SJSA1 (cell line): ENCODE measurements around the gene EPHX1. TPM values are rescaled to one million over a fixed set of nuclear protein-coding genes. Genes with fewer than 3 reads are reported as not detected.
"Not testable (repeated sequence)": the region's sequence is repeated elsewhere in the genome, so short reads cannot be mapped to it uniquely, and the experiment has no call there.

Experiments
- DNase-seq, 2 experiments: peaks; one replicate each; pipeline ENCODE4 v3.0.0-alpha.2; 2015 to 2020; ENCODE audit warnings: low spot score in 2 of 2, low read depth in 1 of 2
- H3K27ac ChIP-seq: fragments of 250-450 bp; sonication (Bioruptor Pico); 2 replicates; pipeline ENCODE4 v1.5.1; 2020; ENCODE audit warnings: mild to moderate bottlenecking, moderate library complexity
- H3K27me3 ChIP-seq: fragments of 250-450 bp; sonication (Bioruptor Pico); replicated peaks from 2 replicates; pipeline ENCODE4 v1.5.1; 2020; ENCODE audit warnings: mild to moderate bottlenecking, moderate library complexity
- H3K36me3 ChIP-seq: fragments of 250-450 bp; sonication (Bioruptor Pico); 2 replicates; pipeline ENCODE4 v1.5.1; 2020; ENCODE audit warnings: mild to moderate bottlenecking
- H3K4me1 ChIP-seq: fragments of 250-450 bp; sonication (Bioruptor Pico); replicated peaks from 2 replicates; pipeline ENCODE4 v1.6.1; 2021; ENCODE audit warnings: mild to moderate bottlenecking
- H3K4me3 ChIP-seq: fragments of 250-450 bp; sonication (Bioruptor Pico); 2 replicates; pipeline ENCODE4 v1.5.1; 2020; ENCODE audit warnings: mild to moderate bottlenecking
- H3K9me3 ChIP-seq: fragments of 250-450 bp; sonication (Bioruptor Pico); replicated peaks from 2 replicates; pipeline ENCODE4 v1.5.1; 2020; ENCODE audit warnings: mild to moderate bottlenecking
- total RNA-seq: library from RNA; depleted of rRNA; stranded (reverse); fragments of >200 nt; shearing (Covaris generic); gene quantifications from 2 replicates; pipeline ENCODE4 v1.2.3, GENCODE V29; 2014

Gene EPHX1
- total RNA-seq, 1 experiment from 2014 or later, result 29.0 TPM

DNA sequence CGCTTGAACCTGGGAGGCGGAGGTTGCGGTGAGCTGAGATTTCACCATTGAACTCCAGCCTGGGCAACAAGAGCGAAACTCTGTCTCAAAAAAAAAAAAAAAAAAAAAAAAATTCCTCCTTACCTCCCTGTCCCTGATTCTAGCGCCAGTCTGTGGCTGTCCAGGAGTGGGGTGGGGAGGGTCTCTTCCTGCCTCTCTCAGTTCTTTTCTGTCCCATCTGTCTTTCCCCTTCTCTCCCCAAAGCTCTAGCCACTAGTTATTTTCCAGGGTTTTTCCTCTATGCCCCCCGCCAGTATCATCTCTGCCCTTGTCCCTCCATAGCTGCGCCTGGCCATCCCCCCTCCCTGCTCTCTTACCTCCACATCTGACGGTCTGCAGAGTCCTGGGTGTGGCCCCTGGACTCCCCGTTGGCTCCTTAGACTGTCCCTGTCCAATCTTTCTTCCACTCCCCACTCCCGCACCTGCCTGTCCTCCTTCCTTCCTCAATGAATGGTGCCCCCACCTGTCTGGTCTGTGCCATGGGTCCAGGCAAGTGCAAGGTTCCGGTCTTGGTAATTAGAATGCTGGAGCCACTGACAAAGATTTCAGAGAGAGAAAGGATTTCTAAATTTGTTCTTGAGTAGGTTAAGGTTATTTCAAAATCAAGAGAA, 73.8 kb downstream of the EPHX1 start:
- DNase-seq, result no peak
- Histone ChIP-seq H3K27ac (no peak overlapping the region), H3K4me1 (peaks cover 16% of the 10 kb centered on the region), H3K9me3 (no peaks in the 10 kb centered on the region), H3K4me3 (peak overlapping the region; percentile 72; the same call in 1 of the 2 replicates), H3K36me3 (peaks cover 12% of the 10 kb centered on the region), H3K27me3 (no peaks in the 10 kb centered on the region)

DNA sequence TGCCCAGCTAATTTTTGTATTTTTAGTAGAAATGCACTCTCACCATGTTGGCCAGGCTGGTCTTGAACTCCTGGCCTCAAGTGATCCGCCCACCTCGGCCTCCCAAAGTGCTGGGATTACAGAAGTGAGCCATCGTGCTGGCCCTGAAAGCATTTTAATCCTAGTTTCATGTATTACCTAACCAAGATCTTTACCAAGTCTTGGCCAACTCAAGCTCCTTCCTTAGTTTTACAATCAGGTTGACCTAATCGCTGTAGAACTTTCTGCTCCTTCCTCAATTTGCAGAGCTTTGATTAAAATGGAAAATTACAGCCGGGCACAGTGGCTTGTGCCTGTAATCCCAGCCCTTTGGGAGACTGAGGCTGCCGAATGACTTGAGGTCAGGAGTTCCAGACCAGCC, 75.4 kb downstream of the EPHX1 start:
- no peaks in the 10 kb centered on the region for H3K9me3 ChIP-seq
- DNase-seq, result no peak
- H3K27ac ChIP-seq, result no peak overlapping the region

GRCh38 chr1:225886159-225887029, 76.5 kb downstream of the EPHX1 start:
- no peaks in the 10 kb centered on the region for H3K27me3 ChIP-seq
- no peak for DNase-seq

More for the DNA sequence above, 75.4 kb downstream of the EPHX1 start:
- Histone ChIP-seq H3K4me1 (peaks cover 16% of the 10 kb centered on the region), H3K27me3 (no peaks in the 10 kb centered on the region), H3K36me3 (peaks cover 6% of the 10 kb centered on the region), H3K4me3 (no peak overlapping the region)

DNA sequence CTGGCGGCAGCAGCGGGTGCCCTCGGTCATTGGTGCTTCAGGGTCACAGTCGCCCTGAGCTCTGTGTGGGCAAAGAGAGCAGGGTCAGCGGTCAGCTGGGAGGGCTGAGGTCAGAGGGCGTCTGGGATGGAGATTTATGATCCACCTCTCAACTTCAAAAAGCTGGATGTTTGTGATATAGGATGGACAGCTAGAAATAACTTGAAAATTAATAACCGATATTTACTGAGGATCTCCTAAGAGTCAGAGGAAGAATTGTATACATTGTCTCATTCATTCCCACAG, 77.0 kb downstream of the EPHX1 start:
- H3K4me3 ChIP-seq, result no peak overlapping the region
- peaks cover 3% of the 10 kb centered on the region for H3K36me3 ChIP-seq
- no peaks in the 10 kb centered on the region for H3K27me3 ChIP-seq
- H3K4me1 ChIP-seq, result 0 out of 2 replicates have a peak, but pooled peaks cover 4% of the 10 kb centered on the region
- DNase-seq, result no peak
- no peak overlapping the region for H3K27ac ChIP-seq
- no peaks in the 10 kb centered on the region for H3K9me3 ChIP-seq

More at GRCh38 chr1:225886159-225887029, 76.5 kb downstream of the EPHX1 start:
- Histone ChIP-seq H3K9me3 (no peaks in the 10 kb centered on the region), H3K36me3 (peaks cover 4% of the 10 kb centered on the region), H3K4me3 (no peak overlapping the region), H3K4me1 (peaks cover 6% of the 10 kb centered on the region), H3K27ac (no peak overlapping the region)

- not testable (repeated sequence) for H3K9me3 ChIP-seq, H3K27me3 ChIP-seq, H3K27ac ChIP-seq, DNase-seq, H3K4me1 ChIP-seq, H3K36me3 ChIP-seq, H3K4me3 ChIP-seq
These were observed 77.8 kb downstream of the EPHX1 start for GRCh38 chr1:225887554-225888288.

GRCh38 chr1:225888289-225888897, 78.5 kb downstream of the EPHX1 start:
- no peak for DNase-seq
- H3K4me1 ChIP-seq, result 0 out of 2 replicates have a peak, but pooled peaks cover under 1% of the 10 kb centered on the region
- H3K4me3 ChIP-seq, result no peak overlapping the region
- no peaks in the 10 kb centered on the region for H3K36me3 ChIP-seq
- no peak overlapping the region for H3K27ac ChIP-seq
- no peaks in the 10 kb centered on the region for H3K27me3 ChIP-seq
- H3K9me3 ChIP-seq, result no peaks in the 10 kb centered on the region

DNA sequence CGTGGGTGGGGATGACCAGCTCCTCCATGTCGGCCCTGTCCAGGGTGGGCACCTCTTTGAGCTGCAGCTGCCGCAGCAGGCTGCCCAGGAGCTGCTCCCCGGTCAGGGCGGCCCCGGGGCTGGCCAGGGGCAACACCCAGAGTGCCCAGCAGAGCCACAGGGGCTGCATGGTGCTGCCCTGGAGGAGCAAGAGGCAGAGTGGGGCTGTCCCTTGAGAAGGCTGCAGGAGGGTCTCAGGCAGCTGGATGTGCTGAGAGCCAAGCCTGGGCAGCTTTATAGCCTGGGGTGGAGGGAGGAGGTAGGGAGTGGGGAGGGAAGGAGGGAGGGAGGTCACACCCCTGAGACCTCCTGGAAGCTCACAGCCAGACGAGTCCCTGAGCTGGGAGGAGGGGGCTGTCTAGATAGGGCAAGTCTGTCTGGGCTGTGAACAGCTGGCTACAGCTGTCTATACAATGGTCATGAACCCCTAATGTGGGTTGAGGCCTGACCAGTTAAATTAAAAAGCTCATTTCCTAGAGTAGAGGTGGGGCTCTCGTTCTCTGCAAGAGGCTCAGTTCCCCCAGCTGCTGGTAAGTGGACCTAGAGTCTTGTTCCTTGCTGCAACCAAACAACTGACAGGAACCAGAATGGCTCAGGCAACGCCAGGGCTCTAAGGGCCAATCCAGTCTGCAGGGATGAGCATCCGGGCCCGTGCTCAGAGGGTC, 79.1 kb downstream of the EPHX1 start, which contains the start of gene LEFTY1:
Gene LEFTY1 (minus strand): TSS at position 249 of the 704 bp plus-strand sequence. CDS start 80 bp downstream, at position 169.
- H3K36me3 ChIP-seq, result no peaks in the 10 kb centered on the region
- no peak within 1 kb of the TSS for H3K4me3 ChIP-seq
- DNase-seq, result no peak

DNA sequence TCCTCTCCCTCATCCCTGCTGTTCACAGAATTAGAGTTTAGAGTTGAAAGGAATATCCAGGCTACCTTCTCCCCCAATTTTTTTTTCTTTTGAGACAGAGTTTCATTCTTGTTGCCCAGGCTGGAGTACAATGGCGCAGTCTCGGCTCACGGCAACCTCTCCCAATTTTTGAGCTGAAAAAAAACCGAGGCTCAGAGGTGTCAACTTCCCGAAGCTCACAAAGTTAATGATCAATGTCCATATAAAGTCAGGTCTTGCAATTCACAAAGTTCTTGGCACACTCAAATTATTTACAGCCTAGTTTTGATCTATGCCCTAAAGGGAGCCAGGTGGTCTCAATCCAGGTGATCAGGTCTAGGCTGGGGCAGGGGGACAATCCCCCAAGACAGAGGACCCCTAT, 79.8 kb downstream of the EPHX1 start:
- Histone ChIP-seq H3K36me3 (no peaks in the 10 kb centered on the region), H3K9me3 (no peaks in the 10 kb centered on the region)

More for the DNA sequence above, 79.1 kb downstream of the EPHX1 start, which contains the start of gene LEFTY1:
- no peaks in the 10 kb centered on the region for H3K27me3 ChIP-seq
- H3K4me1 ChIP-seq, result no peaks in the 10 kb centered on the region
- H3K9me3 ChIP-seq, result no peaks in the 10 kb centered on the region
- no peak within 1 kb of the TSS for H3K27ac ChIP-seq

GRCh38 chr1:225890346-225891228, 80.7 kb downstream of the EPHX1 start:
- Histone ChIP-seq H3K27ac (no peak overlapping the region), H3K4me3 (no peak overlapping the region), H3K9me3 (no peaks in the 10 kb centered on the region), H3K36me3 (no peaks in the 10 kb centered on the region), H3K27me3 (no peaks in the 10 kb centered on the region), H3K4me1 (no peaks in the 10 kb centered on the region)
- no peak for DNase-seq

More for the DNA sequence above, 79.8 kb downstream of the EPHX1 start:
- Histone ChIP-seq H3K4me1 (no peaks in the 10 kb centered on the region), H3K27me3 (no peaks in the 10 kb centered on the region), H3K27ac (no peak overlapping the region), H3K4me3 (no peak overlapping the region)
- no peak for DNase-seq

- Histone ChIP-seq H3K27ac (no peak overlapping the region), H3K36me3 (no peaks in the 10 kb centered on the region), H3K27me3 (no peaks in the 10 kb centered on the region), H3K4me3 (no peak overlapping the region), H3K4me1 (no peaks in the 10 kb centered on the region), H3K9me3 (no peaks in the 10 kb centered on the region)
- DNase-seq, result no peak
These were observed 81.5 kb downstream of the EPHX1 start for GRCh38 chr1:225891229-225891972.

DNA sequence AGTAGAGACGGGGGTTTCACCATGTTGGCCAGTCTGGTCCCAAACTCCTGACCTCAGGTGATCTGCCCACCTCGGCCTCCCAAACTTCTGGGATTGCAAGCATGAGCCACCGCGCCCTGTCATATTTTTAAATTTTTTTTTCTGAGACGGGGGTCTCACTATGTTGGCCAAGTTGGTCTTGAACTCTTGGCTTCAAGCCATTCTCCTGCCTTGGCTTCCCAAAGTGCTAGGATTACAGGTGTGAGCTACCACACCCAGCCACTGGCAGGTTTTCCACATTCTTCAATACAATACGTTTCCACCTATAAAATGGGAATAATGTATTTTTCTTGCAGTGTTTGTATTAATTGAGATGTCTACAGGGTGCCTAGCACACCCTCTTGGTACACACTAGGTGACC, 82.4 kb downstream of the EPHX1 start:
- Histone ChIP-seq H3K4me1 (peaks cover 6% of the 10 kb centered on the region), H3K4me3 (no peak overlapping the region), H3K9me3 (no peaks in the 10 kb centered on the region), H3K27me3 (no peaks in the 10 kb centered on the region), H3K36me3 (no peaks in the 10 kb centered on the region), H3K27ac (no peak overlapping the region)
- DNase-seq, result no peak
